Measurements from ENCODE around the gene TLE3.

DNA sequence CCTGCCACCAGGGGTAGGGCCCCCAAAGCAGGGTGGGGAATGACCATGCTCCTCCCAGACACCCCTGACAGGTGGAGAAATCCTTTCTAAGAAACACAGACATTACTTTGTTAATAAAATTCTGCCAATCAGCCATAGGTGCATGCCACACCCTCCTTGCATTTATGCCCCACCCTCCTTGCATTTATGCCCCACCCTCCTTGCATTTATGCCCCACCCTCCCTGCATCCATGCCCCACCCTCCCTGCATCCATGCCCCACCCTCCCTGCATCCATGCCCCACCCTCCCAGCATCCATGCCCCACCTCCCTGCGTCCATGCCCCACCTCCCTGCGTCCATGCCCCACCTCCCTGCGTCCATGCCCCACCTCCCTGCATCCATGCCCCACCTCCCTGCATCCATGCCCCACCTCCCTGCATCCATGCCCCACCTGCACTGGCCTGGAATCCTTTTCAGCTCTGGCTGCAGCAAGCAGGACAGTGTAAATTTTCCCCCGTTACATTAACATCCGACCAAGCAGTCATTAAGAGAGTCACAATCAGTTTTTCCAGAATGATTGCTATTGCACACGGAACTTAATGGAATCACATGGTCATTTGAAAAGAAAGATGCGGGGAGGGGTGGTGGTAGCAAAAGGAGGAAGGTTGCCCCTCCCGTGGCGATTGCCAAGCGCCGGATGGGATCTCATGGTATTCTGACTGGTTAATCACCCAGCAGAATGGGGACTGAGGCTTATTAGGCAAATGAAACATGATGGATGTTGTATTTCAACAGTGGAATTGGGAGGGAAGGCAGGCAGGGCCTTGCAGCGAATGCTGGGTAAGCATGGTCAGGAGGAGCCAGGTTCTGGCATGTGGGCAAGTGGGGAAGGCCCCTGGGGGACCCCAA, 91.2 kb downstream of the TLE3 start:
- TF ChIP-seq, protein P1, sequence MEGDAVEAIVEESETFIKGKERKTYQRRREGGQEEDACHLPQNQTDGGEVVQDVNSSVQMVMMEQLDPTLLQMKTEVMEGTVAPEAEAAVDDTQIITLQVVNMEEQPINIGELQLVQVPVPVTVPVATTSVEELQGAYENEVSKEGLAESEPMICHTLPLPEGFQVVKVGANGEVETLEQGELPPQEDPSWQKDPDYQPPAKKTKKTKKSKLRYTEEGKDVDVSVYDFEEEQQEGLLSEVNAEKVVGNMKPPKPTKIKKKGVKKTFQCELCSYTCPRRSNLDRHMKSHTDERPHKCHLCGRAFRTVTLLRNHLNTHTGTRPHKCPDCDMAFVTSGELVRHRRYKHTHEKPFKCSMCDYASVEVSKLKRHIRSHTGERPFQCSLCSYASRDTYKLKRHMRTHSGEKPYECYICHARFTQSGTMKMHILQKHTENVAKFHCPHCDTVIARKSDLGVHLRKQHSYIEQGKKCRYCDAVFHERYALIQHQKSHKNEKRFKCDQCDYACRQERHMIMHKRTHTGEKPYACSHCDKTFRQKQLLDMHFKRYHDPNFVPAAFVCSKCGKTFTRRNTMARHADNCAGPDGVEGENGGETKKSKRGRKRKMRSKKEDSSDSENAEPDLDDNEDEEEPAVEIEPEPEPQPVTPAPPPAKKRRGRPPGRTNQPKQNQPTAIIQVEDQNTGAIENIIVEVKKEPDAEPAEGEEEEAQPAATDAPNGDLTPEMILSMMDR (IDR thresholded peaks at IDR 0.05): no peak
- TF ChIP-seq POLR2A (IDR thresholded peaks at IDR 0.05): no peak
